AG09319 (cell line): ENCODE data around the gene GOLGA6L2.

Experiments used
- DNase-seq: peaks from one replicate; pipeline ENCODE4 v3.0.0-alpha.2; 2010; ENCODE audit warnings: low read depth; ENCODE audit errors: extremely low read depth
- TF ChIP-seq, protein P1 (sequence below): IDR thresholded peaks from 2 replicates; pipeline ENCODE4 v1.5.1; 2011; ENCODE audit warnings: low read depth, mild to moderate bottlenecking, inconsistent platforms, low read length, moderate library complexity

GOLGA6L2 gene

DNA sequence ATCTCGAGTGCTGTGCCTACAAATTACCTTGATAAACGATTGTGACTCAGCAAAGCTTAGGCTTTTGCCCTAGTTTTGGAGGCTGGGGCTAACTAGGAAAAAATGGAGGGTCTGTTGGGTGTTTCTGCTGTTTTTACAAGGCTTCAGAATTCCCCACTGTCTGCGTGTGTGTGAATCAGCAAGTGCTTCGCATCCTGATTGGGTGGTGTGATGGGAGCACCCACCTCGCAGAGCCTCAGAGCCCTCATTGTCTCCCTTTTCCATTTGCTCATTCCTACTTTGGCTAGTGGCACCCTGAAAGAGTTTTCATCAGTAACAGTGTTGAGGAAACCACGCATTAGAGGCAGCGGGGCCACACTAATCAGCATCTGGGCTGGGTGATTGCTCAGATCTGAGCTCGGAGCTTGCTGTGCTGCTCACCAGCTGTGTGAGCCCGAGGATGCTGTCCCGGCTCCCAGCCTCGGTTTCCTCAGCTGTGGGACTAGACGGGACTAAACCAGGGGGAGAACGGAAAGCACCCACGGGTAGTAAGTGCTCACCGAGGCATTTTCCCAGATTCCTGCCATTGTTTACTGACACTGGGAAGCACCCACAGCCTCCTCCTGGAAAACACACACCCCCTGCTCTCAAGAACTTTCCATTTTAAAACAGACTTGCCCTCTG lies 51.9 kb downstream of the GOLGA6L2 start:
- TF ChIP-seq, protein P1, sequence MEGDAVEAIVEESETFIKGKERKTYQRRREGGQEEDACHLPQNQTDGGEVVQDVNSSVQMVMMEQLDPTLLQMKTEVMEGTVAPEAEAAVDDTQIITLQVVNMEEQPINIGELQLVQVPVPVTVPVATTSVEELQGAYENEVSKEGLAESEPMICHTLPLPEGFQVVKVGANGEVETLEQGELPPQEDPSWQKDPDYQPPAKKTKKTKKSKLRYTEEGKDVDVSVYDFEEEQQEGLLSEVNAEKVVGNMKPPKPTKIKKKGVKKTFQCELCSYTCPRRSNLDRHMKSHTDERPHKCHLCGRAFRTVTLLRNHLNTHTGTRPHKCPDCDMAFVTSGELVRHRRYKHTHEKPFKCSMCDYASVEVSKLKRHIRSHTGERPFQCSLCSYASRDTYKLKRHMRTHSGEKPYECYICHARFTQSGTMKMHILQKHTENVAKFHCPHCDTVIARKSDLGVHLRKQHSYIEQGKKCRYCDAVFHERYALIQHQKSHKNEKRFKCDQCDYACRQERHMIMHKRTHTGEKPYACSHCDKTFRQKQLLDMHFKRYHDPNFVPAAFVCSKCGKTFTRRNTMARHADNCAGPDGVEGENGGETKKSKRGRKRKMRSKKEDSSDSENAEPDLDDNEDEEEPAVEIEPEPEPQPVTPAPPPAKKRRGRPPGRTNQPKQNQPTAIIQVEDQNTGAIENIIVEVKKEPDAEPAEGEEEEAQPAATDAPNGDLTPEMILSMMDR: no peak
- no peak for DNase-seq
